Kidney tubule cell (primary cell): Measurements from ENCODE around the gene RPL22L1.
"Not testable (repeated sequence)": the region's sequence is repeated elsewhere in the genome, so short reads cannot be mapped to it uniquely, and the experiment has no call there.

Experiments
- DNase-seq: peaks from one replicate; pipeline ENCODE4 v3.0.0-alpha.2; 2018; ENCODE audit warnings: low spot score

Gene RPL22L1

GRCh38 chr3:170869645-170870593, at the start of gene RPL22L1:
Gene RPL22L1 (minus strand): TSS chr3:170870195. CDS start chr3:170870167, 28 bp downstream.
- DNase-seq = peak; percentile 98

DNA sequence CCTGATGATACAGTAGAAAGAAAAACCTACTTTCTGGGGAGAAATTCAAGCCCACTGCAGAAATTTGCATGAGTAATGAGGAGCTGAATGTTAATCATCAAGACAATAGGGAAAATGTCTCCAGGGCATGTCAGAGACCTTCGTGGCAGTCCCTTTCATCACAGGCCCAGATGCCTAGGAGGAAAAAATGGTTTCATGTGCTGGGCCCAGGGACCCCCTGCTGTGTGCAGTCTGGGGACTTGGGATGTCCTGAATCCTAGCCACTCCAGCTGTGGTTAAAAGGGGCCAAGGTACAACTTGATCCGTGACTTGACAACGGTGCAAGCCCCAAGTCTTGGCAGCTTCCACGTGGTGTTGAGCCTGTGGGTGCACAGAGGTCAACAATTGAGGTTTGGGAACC, 48.7 kb upstream of the RPL22L1 start:
- DNase-seq = no peak

- DNase-seq = no peak
These were observed 44.7 kb upstream of the RPL22L1 start for GRCh38 chr3:170914690-170915089.

- DNase-seq = no peak
These were observed 44.2 kb upstream of the RPL22L1 start for GRCh38 chr3:170914212-170914611.

GRCh38 chr3:170911051-170911450, 41.1 kb upstream of the RPL22L1 start:
- no peak for DNase-seq

- DNase-seq = peak; percentile 9
These were observed 40.5 kb upstream of the RPL22L1 start for GRCh38 chr3:170910542-170910941.

- DNase-seq = peak; percentile 40
These were observed 39.3 kb upstream of the RPL22L1 start for GRCh38 chr3:170909129-170909903.

DNA sequence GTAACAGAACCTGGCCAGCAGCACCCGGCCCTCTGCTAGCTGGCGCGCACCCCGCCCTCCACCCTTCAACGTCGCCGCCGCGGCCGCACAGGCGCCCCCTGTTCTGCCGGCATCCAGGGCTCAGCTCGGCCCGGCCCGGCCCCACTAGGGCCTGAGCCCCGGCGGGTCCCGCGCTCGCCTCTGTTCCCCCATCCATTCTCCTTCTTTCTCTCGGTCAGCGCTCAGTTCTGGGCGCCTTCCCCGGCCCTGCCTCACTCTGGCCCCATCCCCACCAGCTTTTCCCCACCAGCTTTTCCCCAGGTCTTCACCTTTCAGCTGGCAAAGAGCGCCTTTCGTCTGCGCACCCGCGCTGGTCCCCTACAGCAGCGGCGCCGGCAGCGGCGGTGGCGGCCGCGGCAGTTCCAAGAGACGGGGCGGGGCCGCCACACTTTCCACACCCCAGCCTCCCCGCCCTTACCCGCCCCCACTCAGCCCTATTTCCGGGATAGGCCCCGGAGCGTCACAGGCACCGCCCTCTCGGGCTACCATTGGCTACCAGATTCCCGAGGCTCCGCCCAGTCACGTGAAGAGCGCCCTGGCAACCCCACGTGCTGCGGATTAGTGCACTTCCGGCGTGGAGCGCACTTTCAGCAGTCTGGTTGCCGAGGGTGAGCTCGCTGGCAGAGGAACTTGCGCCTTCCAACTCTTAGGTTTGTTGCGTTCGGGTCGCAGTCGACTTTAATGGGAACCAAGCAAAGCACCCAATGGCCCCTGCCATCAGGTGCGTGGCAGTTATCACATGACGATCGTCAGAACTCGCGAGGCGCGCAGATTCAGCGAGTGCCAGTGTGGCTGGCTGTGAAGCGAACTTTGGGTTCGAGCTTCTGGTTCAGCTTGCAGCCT, 38.5 kb upstream of the RPL22L1 start, which contains the start of gene EIF5A2:
Gene EIF5A2, minus strand, starts transcription at position 403 of the 882 bp plus-strand sequence. CDS start 831 bp downstream, outside the sequence.
- peak; percentile 91 for DNase-seq

- DNase-seq = peak; percentile 6
These were observed 37.7 kb upstream of the RPL22L1 start for GRCh38 chr3:170907637-170908234.

DNA sequence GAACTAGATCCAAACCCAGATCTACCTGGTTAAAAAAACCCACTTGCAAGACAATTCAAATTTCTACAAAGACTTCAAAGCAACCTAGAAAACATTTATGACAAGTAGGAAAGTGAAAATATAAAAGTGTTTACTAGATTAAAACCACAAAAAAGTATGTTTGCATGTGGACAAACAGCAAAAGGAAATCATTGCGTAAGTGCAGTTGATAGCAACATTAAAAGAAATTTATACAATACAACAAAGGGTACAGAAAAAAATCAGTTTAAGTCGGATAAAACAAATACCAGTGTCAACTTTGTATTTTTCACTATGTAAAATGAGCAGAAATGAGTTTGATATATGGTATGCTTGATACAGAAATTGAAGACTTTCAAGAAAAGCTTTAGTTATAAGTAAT, 35.9 kb upstream of the RPL22L1 start:
- DNase-seq = no peak

DNA sequence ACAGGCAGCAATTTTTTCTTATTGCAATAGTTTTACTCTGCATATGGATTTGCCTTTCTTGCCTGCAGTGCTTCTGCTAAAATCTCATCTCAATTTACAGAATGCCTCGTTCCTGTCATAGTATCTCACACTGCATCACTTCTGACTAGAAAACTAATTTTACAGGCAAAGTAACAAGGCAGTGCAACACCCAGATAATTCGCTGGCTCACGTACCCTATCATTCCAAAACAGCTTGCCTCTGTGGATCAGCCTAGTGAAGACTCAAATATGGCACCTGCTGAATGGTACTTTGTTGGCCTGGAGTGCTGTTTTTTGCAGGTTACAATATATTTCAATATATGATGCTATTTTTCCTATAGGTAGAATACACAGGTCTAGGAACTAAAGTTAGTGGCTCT, 33.1 kb upstream of the RPL22L1 start:
- DNase-seq = no peak

- DNase-seq = no peak
These were observed 29.5 kb upstream of the RPL22L1 start for GRCh38 chr3:170899455-170899854.

- DNase-seq = no peak
These were observed 28.0 kb upstream of the RPL22L1 start for GRCh38 chr3:170897978-170898377.

DNA sequence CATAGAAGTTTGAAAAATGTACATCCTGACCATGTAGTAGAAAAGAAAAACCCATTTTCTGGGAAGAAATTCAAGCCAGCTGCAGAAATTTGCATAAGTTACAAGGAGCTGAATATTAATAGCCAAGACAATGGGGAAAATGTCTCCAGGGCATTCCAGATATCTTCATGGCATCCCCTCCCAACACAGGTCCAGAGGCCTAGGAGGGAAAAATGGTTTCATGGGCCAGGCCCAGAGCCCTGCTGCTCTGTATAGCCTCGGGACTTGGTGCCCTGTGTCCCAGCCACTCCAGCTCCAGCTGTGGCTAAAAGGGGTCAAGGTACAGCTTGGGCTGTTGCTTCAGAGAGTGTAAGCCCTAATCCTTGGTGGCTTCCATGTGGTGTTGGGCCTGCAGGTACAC, 27.2 kb upstream of the RPL22L1 start:
- not testable (repeated sequence) for DNase-seq

DNA sequence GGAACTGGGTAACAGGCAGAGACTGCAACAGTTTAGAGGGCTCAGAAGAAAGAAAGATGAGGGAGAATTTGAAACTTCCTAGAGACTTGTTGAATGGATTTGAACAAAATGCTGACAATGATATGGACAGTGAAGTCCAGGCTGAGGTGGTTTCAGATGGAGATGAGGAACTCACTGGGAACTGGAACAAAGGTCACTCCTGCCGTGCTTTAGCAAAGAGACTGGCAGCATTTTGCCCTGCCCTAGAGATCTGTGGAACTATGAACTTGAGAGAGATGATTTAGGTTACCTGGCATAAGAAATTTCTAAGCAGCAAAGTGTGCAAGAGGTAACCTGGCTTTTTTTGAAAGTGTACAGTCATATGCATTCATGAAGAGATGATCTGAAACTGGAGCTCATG, 26.8 kb upstream of the RPL22L1 start:
- DNase-seq = no peak

GRCh38 chr3:170896333-170896732, 26.3 kb upstream of the RPL22L1 start:
- DNase-seq = not testable (repeated sequence)

GRCh38 chr3:170893895-170894294, 23.9 kb upstream of the RPL22L1 start:
- no peak for DNase-seq

- no peak for DNase-seq
These were observed 19.6 kb upstream of the RPL22L1 start for GRCh38 chr3:170889630-170890029.

GRCh38 chr3:170889132-170889531, 19.1 kb upstream of the RPL22L1 start:
- DNase-seq = no peak

DNA sequence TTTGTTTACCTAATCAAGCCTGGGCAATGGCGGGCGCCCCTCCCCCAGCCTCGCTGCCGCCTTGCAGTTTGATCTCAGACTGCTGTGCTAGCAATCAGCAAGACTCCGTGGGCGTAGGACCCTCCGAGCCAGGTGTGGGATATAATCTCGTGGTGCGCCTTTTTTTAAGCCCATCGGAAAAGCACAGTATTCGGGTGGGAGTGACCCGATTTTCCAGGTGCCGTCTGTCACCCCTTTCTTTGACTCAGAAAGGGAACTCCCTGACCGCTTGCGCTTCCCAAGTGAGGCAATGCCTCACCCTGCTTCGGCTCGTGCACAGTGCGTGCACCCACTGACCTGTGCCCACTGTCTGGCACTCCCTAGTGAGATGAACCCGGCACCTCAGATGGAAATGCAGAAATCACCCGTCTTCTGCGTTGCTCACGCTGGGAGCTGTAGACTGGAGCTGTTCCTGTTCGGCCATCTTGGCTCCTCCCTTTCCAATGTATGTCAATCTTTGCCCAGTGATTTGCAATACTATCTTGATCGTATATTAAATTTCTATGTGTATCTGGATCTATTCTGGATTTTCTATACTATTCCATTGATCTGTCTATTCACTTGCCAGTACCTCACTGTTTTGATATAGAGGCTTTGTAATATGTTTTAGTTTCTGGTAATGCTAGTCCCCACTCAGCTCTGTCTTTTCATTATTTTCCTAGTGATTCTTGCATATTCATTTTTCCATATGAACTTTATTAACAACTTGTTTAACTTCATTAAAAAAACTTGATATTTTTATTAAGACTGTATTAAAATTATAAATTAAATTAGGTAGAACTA, 14.3 kb upstream of the RPL22L1 start:
- not testable (repeated sequence) for DNase-seq
